Body of pancreas (tissue), 4 donors: Measurements from ENCODE around the gene TVP23C. TPM values are rescaled to one million over a fixed set of nuclear protein-coding genes. Genes with fewer than 3 reads are reported as not detected.

ENCODE experiments used
- ATAC-seq: fragments of 150-250 bp; one replicate; pipeline ENCODE4 v1.9.1; 2016
- DNase-seq, 4 donors: peaks; one replicate each; pipeline ENCODE4 v3.0.0-alpha.2; 2019
- H3K27ac ChIP-seq, 4 donors: fragments of 200-600 bp; sonication (generic); 1 replicate in 3 of 4; 2 replicates in 1 of 4; pipeline versions ENCODE4 v1.5.1 to v1.6.1; 2016 to 2019; ENCODE audit warnings: mild to moderate bottlenecking in 1 of 4, mixed read lengths in 1 of 4, moderate library complexity in 1 of 4
- H3K27me3 ChIP-seq, 2 donors: fragments of 200-600 bp; sonication (generic); one replicate each; pipeline ENCODE4 v1.6.0; 2016; ENCODE audit warnings: mild to moderate bottlenecking in 1 of 2
- H3K36me3 ChIP-seq, 2 donors: fragments of 200-600 bp; sonication (generic); replicated peaks in 1 of 2; 2 replicates each; pipeline ENCODE4 v1.5.1; 2016; ENCODE audit warnings: low read depth in 2 of 2; ENCODE audit not compliant: insufficient read depth in 1 of 2
- H3K4me1 ChIP-seq: fragments of 200-600 bp; sonication (generic); one replicate; pipeline ENCODE4 v1.6.0; 2016
- H3K4me3 ChIP-seq, 2 donors: fragments of 200-600 bp; sonication (generic); 1 replicate in 1 of 2; 2 replicates in 1 of 2; pipeline ENCODE4 v1.5.1; 2016 to 2019
- H3K9me3 ChIP-seq, 3 donors: fragments of 200-600 bp; sonication (generic); 1 replicate in 2 of 3; 2 replicates in 1 of 3; pipeline ENCODE4 v1.5.1; 2016
- POLR2A ChIP-seq, 3 donors: fragments of 450-650 bp; IDR thresholded peaks; one replicate each; pipeline ENCODE4 v1.6.1; 2016; ENCODE audit warnings: antibody characterized with exemption in 3 of 3, mild to moderate bottlenecking in 2 of 3
- WGBS, 2 donors: methylation state at CpG; one replicate each; pipeline ENCODE4 v1.1.5; 2017; 5-methylcytosine and 5-hydroxymethylcytosine counted together
- intact Hi-C: fragments of 100-400 bp; cut with DNase I; formaldehyde crosslinking; loops from one replicate; pipeline ENCODE4 v1.15.1; 2023
- total RNA-seq, 2 donors: library from RNA; depleted of rRNA; stranded (reverse); fragments of >200 nt; gene quantifications; one replicate each; pipeline ENCODE4 v1.1.0, GENCODE V29; 2016
- TF ChIP-seq, protein P1 (sequence below), 7 experiments: fragments of 450-650 bp in 4 of 7; fragments of 200-600 bp in 3 of 7; sonication (generic) in 3 of 7; IDR thresholded peaks; one replicate each; pipeline ENCODE4 v1.5.1; 2016 to 2019; ENCODE audit warnings: antibody characterized with exemption in 7 of 7

Gene TVP23C
- total RNA-seq, 2 donors from 2014 or later = 31.4 to 53.7 TPM

DNA sequence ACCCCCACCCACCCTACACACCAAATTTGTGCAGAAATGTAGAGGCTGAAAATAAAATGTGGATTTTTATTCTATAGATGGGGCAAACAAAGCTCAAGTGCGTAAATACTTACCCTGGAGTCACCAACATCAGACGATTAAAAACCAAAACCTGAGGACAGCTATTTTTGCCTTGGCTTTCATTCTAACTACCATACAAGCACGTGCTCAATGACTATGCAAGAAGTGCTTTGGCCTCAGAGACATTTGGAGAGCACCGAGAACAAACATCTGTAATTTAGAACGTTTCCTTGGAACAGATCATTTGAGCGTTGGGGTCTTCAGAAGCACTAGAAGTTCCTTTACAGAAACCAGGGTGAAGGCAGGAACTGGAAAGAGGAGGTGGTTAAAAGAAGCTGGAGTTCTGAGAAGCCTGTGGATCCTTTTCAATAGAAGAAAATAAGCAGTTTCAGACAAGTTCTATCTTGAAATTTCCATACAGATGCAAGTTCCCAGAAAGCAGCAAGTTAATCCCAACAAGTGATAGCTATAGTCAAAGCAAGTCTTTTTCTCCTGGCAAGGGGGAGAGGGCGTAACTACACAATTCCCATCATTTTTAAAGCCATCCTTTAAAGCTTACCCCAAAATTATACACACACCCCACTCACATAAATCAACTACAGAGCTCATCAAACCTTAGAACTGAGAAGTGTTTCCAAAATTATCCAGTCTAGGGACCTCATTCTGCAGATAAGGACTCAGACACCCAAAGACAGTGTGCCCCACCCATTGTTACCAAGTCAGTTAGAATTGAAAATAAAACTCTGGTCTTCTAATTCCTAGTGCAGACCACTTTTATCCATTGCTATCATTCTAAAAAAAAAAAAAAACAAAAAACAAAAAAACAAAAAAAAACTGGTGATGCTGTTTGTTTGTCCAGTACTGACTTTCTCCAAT, 66.3 kb downstream of the TVP23C start:
- intact Hi-C loops = no loop called here
- Histone ChIP-seq H3K4me3 (no peak overlapping the region), H3K27ac (no peak overlapping the region), H3K36me3 (no peaks in the 10 kb centered on the region), H3K4me1 (no peaks in the 10 kb centered on the region), H3K9me3 (no peaks in the 10 kb centered on the region), H3K27me3 (no peaks in the 10 kb centered on the region)
- TF ChIP-seq, protein P1, sequence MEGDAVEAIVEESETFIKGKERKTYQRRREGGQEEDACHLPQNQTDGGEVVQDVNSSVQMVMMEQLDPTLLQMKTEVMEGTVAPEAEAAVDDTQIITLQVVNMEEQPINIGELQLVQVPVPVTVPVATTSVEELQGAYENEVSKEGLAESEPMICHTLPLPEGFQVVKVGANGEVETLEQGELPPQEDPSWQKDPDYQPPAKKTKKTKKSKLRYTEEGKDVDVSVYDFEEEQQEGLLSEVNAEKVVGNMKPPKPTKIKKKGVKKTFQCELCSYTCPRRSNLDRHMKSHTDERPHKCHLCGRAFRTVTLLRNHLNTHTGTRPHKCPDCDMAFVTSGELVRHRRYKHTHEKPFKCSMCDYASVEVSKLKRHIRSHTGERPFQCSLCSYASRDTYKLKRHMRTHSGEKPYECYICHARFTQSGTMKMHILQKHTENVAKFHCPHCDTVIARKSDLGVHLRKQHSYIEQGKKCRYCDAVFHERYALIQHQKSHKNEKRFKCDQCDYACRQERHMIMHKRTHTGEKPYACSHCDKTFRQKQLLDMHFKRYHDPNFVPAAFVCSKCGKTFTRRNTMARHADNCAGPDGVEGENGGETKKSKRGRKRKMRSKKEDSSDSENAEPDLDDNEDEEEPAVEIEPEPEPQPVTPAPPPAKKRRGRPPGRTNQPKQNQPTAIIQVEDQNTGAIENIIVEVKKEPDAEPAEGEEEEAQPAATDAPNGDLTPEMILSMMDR (IDR thresholded peaks at IDR 0.05) = no peak
- TF ChIP-seq POLR2A (IDR thresholded peaks at IDR 0.05) = no peak
- ATAC-seq (no peak), DNase-seq (no peak)
- WGBS, 2 donors = 89% methylated on average over 7 of the region's 7 CpGs

DNA sequence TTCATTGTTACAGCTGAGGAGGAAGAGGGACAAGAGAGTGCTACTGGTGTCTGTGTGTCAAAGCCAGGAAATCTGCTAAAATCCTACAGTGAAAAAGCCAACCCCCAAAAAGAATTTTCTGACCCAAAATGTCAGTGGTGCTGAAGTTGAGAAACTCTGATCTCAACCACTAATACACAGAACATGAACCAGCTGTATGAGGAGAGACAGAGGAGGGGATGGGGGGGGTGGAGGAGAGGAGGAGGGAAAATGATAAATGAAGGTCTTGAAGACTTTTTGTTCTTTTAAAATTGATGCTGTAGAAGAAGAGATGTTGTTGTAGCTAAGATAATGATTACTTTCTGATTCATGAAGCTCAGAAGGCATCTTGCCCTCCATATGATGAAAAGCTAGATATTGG, 68.5 kb downstream of the TVP23C start:
- H3K27me3 ChIP-seq = no peaks in the 10 kb centered on the region
- H3K36me3 ChIP-seq = no peaks in the 10 kb centered on the region
- no peak for ATAC-seq
- TF ChIP-seq, protein P1 (IDR thresholded peaks at IDR 0.05) = no peak
- no peak for TF ChIP-seq POLR2A (IDR thresholded peaks at IDR 0.05)
- DNase-seq = no peak
- no peaks in the 10 kb centered on the region for H3K9me3 ChIP-seq
- H3K27ac ChIP-seq = no peak overlapping the region
- no peak overlapping the region for H3K4me3 ChIP-seq
- H3K4me1 ChIP-seq = no peaks in the 10 kb centered on the region
- intact Hi-C loops = no loop called here

DNA sequence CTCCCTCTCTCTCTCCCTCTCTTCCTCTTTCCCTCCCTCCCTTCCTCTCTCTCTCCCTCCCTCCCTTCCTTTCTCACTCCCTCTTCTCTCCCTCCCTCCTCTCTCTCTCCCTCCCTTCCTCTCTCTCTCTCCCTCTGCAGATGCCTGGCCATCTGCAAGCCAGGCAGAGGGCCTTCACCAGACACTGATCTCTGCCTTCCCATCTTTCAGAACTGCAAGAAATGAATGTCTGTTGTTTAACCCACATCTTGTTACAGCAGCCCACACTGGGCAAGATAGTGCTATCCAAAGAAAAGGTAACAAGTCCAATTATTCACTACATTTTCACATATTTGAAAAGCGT, 69.6 kb downstream of the TVP23C start:
- Histone ChIP-seq H3K36me3 (no peaks in the 10 kb centered on the region), H3K9me3 (no peaks in the 10 kb centered on the region), H3K4me1 (no peaks in the 10 kb centered on the region), H3K27me3 (no peaks in the 10 kb centered on the region), H3K27ac (no peak overlapping the region), H3K4me3 (no peak overlapping the region)
- 4 to 26% methylated on average over 1 of the region's 1 CpG for WGBS, 2 donors
- intact Hi-C loops = no loop called here
- DNase-seq (no peak), ATAC-seq (no peak)
- TF ChIP-seq, protein P1 (IDR thresholded peaks at IDR 0.05) = no peak
- no peak for TF ChIP-seq POLR2A (IDR thresholded peaks at IDR 0.05)

DNA sequence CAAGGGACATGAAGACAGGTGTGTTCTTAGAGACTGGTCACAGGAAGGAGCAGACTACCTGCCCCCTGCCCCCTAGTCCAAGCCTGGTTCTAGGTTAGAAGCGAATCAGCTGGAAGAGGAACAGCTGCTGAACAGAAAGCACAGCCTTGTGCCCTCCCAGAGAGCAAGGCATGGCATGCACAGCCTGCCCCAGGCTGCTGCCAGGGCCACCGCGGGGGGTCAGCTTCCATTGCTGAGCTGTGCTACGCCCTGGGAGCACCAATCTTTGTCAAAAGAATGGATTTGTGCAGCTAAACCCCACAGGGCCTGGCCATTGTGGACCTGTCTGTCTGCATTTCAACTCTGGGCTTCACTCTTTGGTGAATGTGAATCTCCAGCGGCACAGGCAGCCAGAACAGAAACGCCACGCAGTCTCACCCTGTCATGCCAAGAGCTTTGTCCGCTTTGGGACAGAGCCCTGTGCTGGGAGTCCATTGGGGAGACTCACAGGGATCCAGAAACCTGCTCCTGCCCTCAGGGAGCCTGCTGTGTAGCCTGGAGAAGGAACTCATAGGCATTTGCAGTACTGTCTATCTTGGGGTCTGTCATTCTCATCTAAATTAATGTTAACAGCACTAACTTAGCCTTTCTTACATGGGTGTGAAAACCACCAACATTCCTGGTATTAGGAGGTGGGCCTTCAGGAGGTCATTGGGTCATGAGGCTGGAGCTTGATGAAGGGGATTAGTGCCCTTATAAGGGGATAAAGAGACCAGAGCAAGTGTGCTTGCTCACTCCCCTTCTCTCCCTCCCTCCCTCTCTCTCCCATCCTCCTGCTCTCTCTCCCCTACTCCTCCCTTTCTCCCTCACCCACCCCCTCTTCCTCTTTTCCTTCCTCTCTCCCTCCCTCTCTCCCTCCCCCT, 70.2 kb downstream of the TVP23C start:
- H3K4me3 ChIP-seq = no peak overlapping the region
- 95 to 100% methylated on average over 3 to 8 of the region's 8 CpGs for WGBS, 2 donors
- intact Hi-C loops = no loop called here
- no peaks in the 10 kb centered on the region for H3K9me3 ChIP-seq
- no peak overlapping the region for H3K27ac ChIP-seq
- no peaks in the 10 kb centered on the region for H3K27me3 ChIP-seq
- no peaks in the 10 kb centered on the region for H3K36me3 ChIP-seq
- no peak for TF ChIP-seq POLR2A (IDR thresholded peaks at IDR 0.05)
- TF ChIP-seq, protein P1 (IDR thresholded peaks at IDR 0.05) = no peak
- ATAC-seq = no peak
- no peaks in the 10 kb centered on the region for H3K4me1 ChIP-seq
- no peak for DNase-seq
